Suprapubic skin (tissue), 4 donors: Measurements from ENCODE around the gene FIP1L1.

Experiments used
- EP300 ChIP-seq: sonication (generic); formaldehyde crosslinking; IDR thresholded peaks from one replicate; pipeline ENCODE4 v1.6.1; 2017; ENCODE audit warnings: antibody characterized with exemption
- POLR2A ChIP-seq, 2 donors: fragments of 450-650 bp; IDR thresholded peaks; one replicate each; pipeline ENCODE4 v1.6.1; 2017; ENCODE audit warnings: antibody characterized with exemption in 2 of 2, mild to moderate bottlenecking in 2 of 2, moderate library complexity in 2 of 2
- POLR2AphosphoS5 ChIP-seq, 3 donors: sonication (generic); formaldehyde crosslinking; IDR thresholded peaks; one replicate each; pipeline ENCODE4 v1.6.1; 2017; ENCODE audit warnings: antibody characterized with exemption in 3 of 3
- TF ChIP-seq, protein P1 (sequence below), 2 donors: fragments of 200-600 bp in 1 of 2; fragments of 450-650 bp in 1 of 2; sonication (generic) in 1 of 2; IDR thresholded peaks; one replicate each; pipeline ENCODE4 v1.5.1; 2016 to 2019; ENCODE audit warnings: antibody characterized with exemption in 2 of 2, mild to moderate bottlenecking in 1 of 2, moderate library complexity in 1 of 2

DNA sequence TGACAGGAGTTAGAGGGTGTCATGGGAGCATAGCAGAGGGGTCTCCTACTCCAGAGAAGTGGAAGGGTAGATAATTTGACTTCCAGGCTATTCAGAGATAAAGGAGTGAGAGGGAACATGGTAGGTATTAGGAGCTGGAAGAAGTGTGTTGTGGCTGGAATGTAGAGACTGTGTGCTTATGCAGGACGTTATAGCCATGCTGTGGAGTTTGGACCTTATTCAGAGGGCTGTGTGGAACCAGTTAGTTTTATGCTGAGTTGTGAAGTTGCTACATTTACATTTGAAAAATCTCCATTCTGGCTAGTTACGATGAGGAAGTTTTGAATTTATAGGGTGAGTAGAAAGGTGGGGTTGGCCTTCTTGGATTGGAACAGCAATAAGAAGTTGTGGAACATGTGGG lies 67.5 kb downstream of the FIP1L1 start:
- TF ChIP-seq, protein P1, sequence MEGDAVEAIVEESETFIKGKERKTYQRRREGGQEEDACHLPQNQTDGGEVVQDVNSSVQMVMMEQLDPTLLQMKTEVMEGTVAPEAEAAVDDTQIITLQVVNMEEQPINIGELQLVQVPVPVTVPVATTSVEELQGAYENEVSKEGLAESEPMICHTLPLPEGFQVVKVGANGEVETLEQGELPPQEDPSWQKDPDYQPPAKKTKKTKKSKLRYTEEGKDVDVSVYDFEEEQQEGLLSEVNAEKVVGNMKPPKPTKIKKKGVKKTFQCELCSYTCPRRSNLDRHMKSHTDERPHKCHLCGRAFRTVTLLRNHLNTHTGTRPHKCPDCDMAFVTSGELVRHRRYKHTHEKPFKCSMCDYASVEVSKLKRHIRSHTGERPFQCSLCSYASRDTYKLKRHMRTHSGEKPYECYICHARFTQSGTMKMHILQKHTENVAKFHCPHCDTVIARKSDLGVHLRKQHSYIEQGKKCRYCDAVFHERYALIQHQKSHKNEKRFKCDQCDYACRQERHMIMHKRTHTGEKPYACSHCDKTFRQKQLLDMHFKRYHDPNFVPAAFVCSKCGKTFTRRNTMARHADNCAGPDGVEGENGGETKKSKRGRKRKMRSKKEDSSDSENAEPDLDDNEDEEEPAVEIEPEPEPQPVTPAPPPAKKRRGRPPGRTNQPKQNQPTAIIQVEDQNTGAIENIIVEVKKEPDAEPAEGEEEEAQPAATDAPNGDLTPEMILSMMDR (IDR thresholded peaks at IDR 0.05) = no peak
- TF ChIP-seq POLR2AphosphoS5 (IDR thresholded peaks at IDR 0.05) = no peak
- TF ChIP-seq EP300 = no peak
- TF ChIP-seq POLR2A (IDR thresholded peaks at IDR 0.05) = no peak
